ENCODE measurements around the gene STRA6.
"Not testable (repeated sequence)": the region's sequence is repeated elsewhere in the genome, so short reads cannot be mapped to it uniquely, and the experiment has no call there.

The STRA6 gene

GRCh38 chr15:74165461-74165860 is 37.1 kb downstream of the STRA6 start:
- H4K20me1 ChIP-seq (ENCODE audit: insufficient read depth, low read length) = no peaks in the 10 kb centered on the region
- no peak for DNase-seq
- H3K27me3 ChIP-seq (ENCODE audit: insufficient read depth, low read length, poor library complexity) = peaks cover 10% of the 10 kb centered on the region
- no peak for ATAC-seq (ENCODE audit: insufficient read depth, low read depth)
- no peaks in the 10 kb centered on the region for H3K36me3 ChIP-seq (ENCODE audit: insufficient read depth, low read length)
- no peak overlapping the region for H3K4me2 ChIP-seq (ENCODE audit: insufficient read depth, low read length)
- H3K4me1 ChIP-seq (ENCODE audit: insufficient read depth, low read length) = no peaks in the 10 kb centered on the region
- no peak overlapping the region for H3K27ac ChIP-seq (ENCODE audit: low read length)
- H2AFZ ChIP-seq (ENCODE audit: low read depth, low read length) = no peak overlapping the region
- no peak for TF ChIP-seq EZH2 (IDR thresholded peaks at IDR 0.05; ENCODE audit: borderline replicate concordance, low read depth, low read length, severe bottlenecking)
- TF ChIP-seq, protein P1, sequence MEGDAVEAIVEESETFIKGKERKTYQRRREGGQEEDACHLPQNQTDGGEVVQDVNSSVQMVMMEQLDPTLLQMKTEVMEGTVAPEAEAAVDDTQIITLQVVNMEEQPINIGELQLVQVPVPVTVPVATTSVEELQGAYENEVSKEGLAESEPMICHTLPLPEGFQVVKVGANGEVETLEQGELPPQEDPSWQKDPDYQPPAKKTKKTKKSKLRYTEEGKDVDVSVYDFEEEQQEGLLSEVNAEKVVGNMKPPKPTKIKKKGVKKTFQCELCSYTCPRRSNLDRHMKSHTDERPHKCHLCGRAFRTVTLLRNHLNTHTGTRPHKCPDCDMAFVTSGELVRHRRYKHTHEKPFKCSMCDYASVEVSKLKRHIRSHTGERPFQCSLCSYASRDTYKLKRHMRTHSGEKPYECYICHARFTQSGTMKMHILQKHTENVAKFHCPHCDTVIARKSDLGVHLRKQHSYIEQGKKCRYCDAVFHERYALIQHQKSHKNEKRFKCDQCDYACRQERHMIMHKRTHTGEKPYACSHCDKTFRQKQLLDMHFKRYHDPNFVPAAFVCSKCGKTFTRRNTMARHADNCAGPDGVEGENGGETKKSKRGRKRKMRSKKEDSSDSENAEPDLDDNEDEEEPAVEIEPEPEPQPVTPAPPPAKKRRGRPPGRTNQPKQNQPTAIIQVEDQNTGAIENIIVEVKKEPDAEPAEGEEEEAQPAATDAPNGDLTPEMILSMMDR (IDR thresholded peaks at IDR 0.05; ENCODE audit: borderline replicate concordance, extremely low read depth, low read length, poor library complexity, severe bottlenecking) = no peak
- H3K9me3 ChIP-seq (ENCODE audit: insufficient read depth, low read length, severe bottlenecking) = no peaks in the 10 kb centered on the region
- H3K4me3 ChIP-seq (ENCODE audit: low read depth in 1 of 2, low read length in 2 of 2) = no peak overlapping the region
- no peak overlapping the region for H3K9ac ChIP-seq (ENCODE audit: low read depth, low read length)
- no peaks in the 10 kb centered on the region for H3K79me2 ChIP-seq (ENCODE audit: insufficient read depth, low read length)

- peaks cover 14% of the 10 kb centered on the region for H3K27me3 ChIP-seq (ENCODE audit: insufficient read depth, low read length, poor library complexity)
- not testable (repeated sequence) for H2AFZ ChIP-seq (ENCODE audit: low read depth, low read length); H3K9me3 ChIP-seq (ENCODE audit: insufficient read depth, low read length, severe bottlenecking); H3K36me3 ChIP-seq (ENCODE audit: insufficient read depth, low read length); DNase-seq; H4K20me1 ChIP-seq (ENCODE audit: insufficient read depth, low read length); ATAC-seq (ENCODE audit: insufficient read depth, low read depth); H3K4me3 ChIP-seq (ENCODE audit: low read depth in 1 of 2, low read length in 2 of 2); H3K9ac ChIP-seq (ENCODE audit: low read depth, low read length); H3K4me2 ChIP-seq (ENCODE audit: insufficient read depth, low read length); H3K4me1 ChIP-seq (ENCODE audit: insufficient read depth, low read length); H3K27ac ChIP-seq (ENCODE audit: low read length); H3K79me2 ChIP-seq (ENCODE audit: insufficient read depth, low read length)
Measured at GRCh38 chr15:74162195-74162536, 40.4 kb downstream of the STRA6 start.

DNA sequence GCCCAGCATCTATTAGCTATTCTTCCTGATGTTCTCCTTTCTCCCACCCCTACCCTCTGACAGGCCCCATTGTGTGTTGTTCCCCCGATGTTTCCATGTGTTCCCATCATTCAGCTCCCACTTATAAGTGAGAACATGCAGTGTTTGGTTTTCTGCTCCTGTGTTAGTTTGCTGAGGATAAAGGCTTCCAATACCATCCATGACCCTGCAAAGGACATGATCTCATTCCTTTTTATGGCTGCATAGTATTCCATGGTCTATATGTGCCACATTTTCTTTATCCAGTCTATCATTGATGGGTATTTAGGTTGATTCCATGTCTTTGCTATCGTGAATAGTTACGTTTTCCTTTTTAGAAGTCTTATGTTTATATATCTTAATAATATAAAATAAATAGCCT is 42.2 kb downstream of the STRA6 start:
- ATAC-seq (ENCODE audit: insufficient read depth, low read depth); H3K9me3 ChIP-seq (ENCODE audit: insufficient read depth, low read length, severe bottlenecking); H3K9ac ChIP-seq (ENCODE audit: low read depth, low read length); H3K4me3 ChIP-seq (ENCODE audit: low read depth in 1 of 2, low read length in 2 of 2); H3K4me1 ChIP-seq (ENCODE audit: insufficient read depth, low read length); H3K36me3 ChIP-seq (ENCODE audit: insufficient read depth, low read length); H2AFZ ChIP-seq (ENCODE audit: low read depth, low read length); H3K4me2 ChIP-seq (ENCODE audit: insufficient read depth, low read length); H3K27ac ChIP-seq (ENCODE audit: low read length); DNase-seq; H3K79me2 ChIP-seq (ENCODE audit: insufficient read depth, low read length); H4K20me1 ChIP-seq (ENCODE audit: insufficient read depth, low read length): not testable (repeated sequence)
- H3K27me3 ChIP-seq (ENCODE audit: insufficient read depth, low read length, poor library complexity) = peaks cover 17% of the 10 kb centered on the region

DNA sequence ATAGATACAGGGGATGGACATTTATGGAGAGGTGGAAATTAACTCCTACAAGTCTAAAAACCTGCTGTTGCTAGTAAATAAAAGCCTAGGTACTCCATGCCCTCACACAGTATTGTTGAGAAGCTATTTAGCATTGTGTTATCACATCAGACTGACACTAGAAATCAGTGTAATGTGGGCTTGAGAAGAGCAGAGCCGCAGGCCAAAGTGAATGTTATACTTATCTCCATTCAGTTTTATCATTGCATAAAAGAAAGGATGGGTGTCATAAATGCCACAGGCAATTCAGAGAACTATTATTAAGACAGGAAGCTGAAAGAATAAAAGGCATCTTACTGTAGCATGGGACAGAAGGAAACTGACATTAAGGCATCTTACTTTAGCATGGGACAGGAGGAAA is 42.8 kb downstream of the STRA6 start:
- Histone ChIP-seq H3K4me3 (ENCODE audit: low read depth in 1 of 2, low read length in 2 of 2) (no peak overlapping the region), H3K4me1 (ENCODE audit: insufficient read depth, low read length) (no peaks in the 10 kb centered on the region), H2AFZ (ENCODE audit: low read depth, low read length) (no peak overlapping the region), H3K9me3 (ENCODE audit: insufficient read depth, low read length, severe bottlenecking) (no peaks in the 10 kb centered on the region), H3K79me2 (ENCODE audit: insufficient read depth, low read length) (no peaks in the 10 kb centered on the region), H3K36me3 (ENCODE audit: insufficient read depth, low read length) (no peaks in the 10 kb centered on the region), H3K4me2 (ENCODE audit: insufficient read depth, low read length) (no peak overlapping the region), H3K27me3 (ENCODE audit: insufficient read depth, low read length, poor library complexity) (peaks cover 17% of the 10 kb centered on the region), H4K20me1 (ENCODE audit: insufficient read depth, low read length) (no peaks in the 10 kb centered on the region), H3K27ac (ENCODE audit: low read length) (no peak overlapping the region), H3K9ac (ENCODE audit: low read depth, low read length) (no peak overlapping the region)
- DNase-seq (no peak), ATAC-seq (ENCODE audit: insufficient read depth, low read depth) (no peak)
- TF ChIP-seq, protein P1 (IDR thresholded peaks at IDR 0.05; ENCODE audit: borderline replicate concordance, extremely low read depth, low read length, poor library complexity, severe bottlenecking) = no peak
- TF ChIP-seq EZH2 (IDR thresholded peaks at IDR 0.05; ENCODE audit: borderline replicate concordance, low read depth, low read length, severe bottlenecking) = no peak

Measured in DND-41 (cell line).